GM23338 (cell line): ENCODE data around the gene TNFRSF21. TPM values are rescaled to one million over a fixed set of nuclear protein-coding genes. Genes with fewer than 3 reads are reported as not detected.

Source experiments
- polyA plus RNA-seq: library from polyadenylated mRNA; unstranded; fragments of >200 nt; fragmentation: Nextera tagmentation; extraction: Ambion mirVana; gene quantifications from 2 replicates; pipeline ENCODE4 v1.2.1, GENCODE V29; 2016
- total RNA-seq: library from RNA; depleted of rRNA; stranded (reverse); fragments of >200 nt; shearing (Covaris generic); gene quantifications from 2 replicates; pipeline ENCODE4 v1.2.3, GENCODE V29; 2014; rRNA removed

TNFRSF21 gene
- total and polyA plus RNA-seq, 2 experiments from 2014 or later: 22.1 to 48.1 TPM

Other genes starting within 250 kb of the TNFRSF21 start
- 81.7 and 93.2 TPM in 2 replicates for gene CD2AP, start 167.9 kb upstream of the TNFRSF21 start, total RNA-seq
- 29.9 and 38.0 TPM in 2 replicates for gene CD2AP, start 167.9 kb upstream of the TNFRSF21 start, polyA plus RNA-seq